Activated CD8-positive, alpha-beta T cell treated with anti-CD3 and anti-CD28 coated beads, Interleukin-2, amount 10 ng/mL, durations not matched to agents 7 days and 5 days (primary cell): ENCODE data around the gene CYFIP2. TPM values are rescaled to one million over a fixed set of nuclear protein-coding genes. Genes with fewer than 3 reads are reported as not detected.
"Not testable (repeated sequence)": the region's sequence is repeated elsewhere in the genome, so short reads cannot be mapped to it uniquely, and the experiment has no call there.

Source experiments
- ATAC-seq: fragments of 150-1000 bp; cut with Tn5 transposase; one replicate; pipeline ENCODE4 v1.10.0; 2021; ENCODE audit warnings: moderate library complexity
- CTCF ChIA-PET: fragments of 350-600 bp; sonication (Branson Sonifier 250); formaldehyde crosslinking; loops from one replicate; lab custom pipeline; 2021; ENCODE audit warnings: antibody characterized with exemption; lab: Charles Lee
- POLR2A ChIA-PET: fragments of 350-600 bp; sonication (Branson Sonifier 250); formaldehyde crosslinking; loops from one replicate; lab custom pipeline; 2021; ENCODE audit warnings: antibody characterized with exemption; lab: Charles Lee
- DNase-seq: peaks from one replicate; pipeline ENCODE4 v3.0.0-alpha.2; 2020
- H3K27ac Mint-ChIP-seq: one replicate; pipeline ENCODE4 v1.8.0; 2021; ENCODE audit warnings: mild to moderate bottlenecking, mixed read lengths
- H3K27me3 Mint-ChIP-seq: one replicate; pipeline ENCODE4 v1.8.0; 2021; ENCODE audit warnings: low read depth, mixed read lengths
- H3K36me3 Mint-ChIP-seq: one replicate; pipeline ENCODE4 v1.8.0; 2021; ENCODE audit warnings: low read depth, mixed read lengths
- H3K4me1 Mint-ChIP-seq: one replicate; pipeline ENCODE4 v1.8.0; 2021; ENCODE audit warnings: low read depth, mixed read lengths
- H3K4me3 Mint-ChIP-seq: one replicate; pipeline ENCODE4 v1.8.0; 2021; ENCODE audit warnings: mild to moderate bottlenecking, mixed read lengths
- H3K9me3 Mint-ChIP-seq: one replicate; pipeline ENCODE4 v1.8.0; 2022; ENCODE audit warnings: mixed read lengths; ENCODE audit not compliant: insufficient read depth
- total RNA-seq, 2 experiments: library from RNA; stranded (reverse); gene quantifications; one replicate each; pipeline ENCODE4 v1.2.3, GENCODE V29; 2021

CYFIP2 gene
- total RNA-seq, 2 experiments from 2014 or later = 512 to 516 TPM

DNA sequence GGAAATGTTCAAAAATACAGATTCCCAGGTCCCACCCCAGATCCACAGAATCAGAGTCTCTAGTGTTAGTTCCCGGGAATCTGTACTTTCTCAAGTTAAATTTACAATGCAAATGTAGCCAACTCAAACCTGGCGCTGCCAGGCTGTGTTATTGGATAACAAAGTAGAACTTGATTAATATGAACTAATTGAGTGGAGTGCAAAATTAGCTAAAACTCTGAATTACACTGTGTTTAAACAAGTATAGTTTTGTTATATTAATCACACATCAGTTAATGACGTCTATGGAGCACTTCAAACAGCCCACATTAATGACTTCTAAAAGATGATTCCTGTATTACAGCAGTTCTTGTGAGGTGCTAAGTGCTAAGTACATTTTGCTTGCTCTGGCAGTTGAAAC lies 32.4 kb upstream of the CYFIP2 start:
- ChIA-PET POLR2A (no interaction called here), CTCF (interaction anchor here (0.6 to 2.0 kb wide), 5 partner anchors 8 to 139 kb away, joined by 3 to 4 read pairs (median 4); no protein-coding TSS in a partner anchor)
- no peaks in the 10 kb centered on the region for H3K9me3 Mint-ChIP-seq
- ATAC-seq (no peak), DNase-seq (no peak)
- peak overlapping the region; percentile 37 for H3K27ac Mint-ChIP-seq
- H3K4me3 Mint-ChIP-seq = no peak overlapping the region
- H3K4me1 Mint-ChIP-seq = peaks cover 48% of the 10 kb centered on the region
- peaks cover 85% of the 10 kb centered on the region for H3K36me3 Mint-ChIP-seq
- H3K27me3 Mint-ChIP-seq = no peaks in the 10 kb centered on the region

- peak; percentile 20 for DNase-seq
- Mint-ChIP-seq H3K9me3 (no peaks in the 10 kb centered on the region), H3K27me3 (no peaks in the 10 kb centered on the region), H3K27ac (no peak overlapping the region), H3K4me1 (peaks cover 42% of the 10 kb centered on the region), H3K36me3 (peaks cover 90% of the 10 kb centered on the region), H3K4me3 (no peak overlapping the region)
- ChIA-PET CTCF (interaction anchor here (1.2 to 1.8 kb wide), 2 partner anchors 9 to 88 kb away, joined by 4 to 6 read pairs; no protein-coding TSS in a partner anchor), POLR2A (no interaction called here)
- no peak for ATAC-seq
Observed at GRCh38 chr5:157236423-157236822, 29.5 kb upstream of the CYFIP2 start.

DNA sequence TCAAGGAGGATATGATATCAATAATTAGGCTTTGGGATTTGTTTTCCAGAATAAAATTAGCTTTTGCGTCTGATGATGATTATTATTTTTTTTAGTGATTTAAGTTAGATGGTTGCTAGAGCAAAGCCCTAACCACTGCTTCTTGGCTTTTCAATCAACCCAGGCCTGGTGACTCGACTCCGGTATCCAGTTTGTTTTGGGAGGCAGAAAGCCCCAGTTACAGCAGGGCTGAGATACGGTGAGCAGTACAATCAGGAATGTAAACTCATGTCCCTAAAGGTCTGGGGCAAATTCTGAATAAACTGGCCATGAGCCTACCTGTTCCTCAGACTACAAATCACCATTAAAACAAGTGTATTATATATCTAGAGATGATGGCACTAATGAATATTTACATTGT lies 24.4 kb upstream of the CYFIP2 start:
- H3K27ac Mint-ChIP-seq = peak overlapping the region; percentile 30
- ChIA-PET CTCF (no interaction called here), POLR2A (no interaction called here)
- ATAC-seq = no peak
- H3K9me3 Mint-ChIP-seq = no peaks in the 10 kb centered on the region
- peaks cover 97% of the 10 kb centered on the region for H3K36me3 Mint-ChIP-seq
- no peaks in the 10 kb centered on the region for H3K27me3 Mint-ChIP-seq
- no peak for DNase-seq
- no peak overlapping the region for H3K4me3 Mint-ChIP-seq
- peaks cover 51% of the 10 kb centered on the region for H3K4me1 Mint-ChIP-seq

GRCh38 chr5:157244704-157245103 lies 21.2 kb upstream of the CYFIP2 start:
- DNase-seq, H3K27me3 Mint-ChIP-seq, H3K9me3 Mint-ChIP-seq, ATAC-seq, H3K4me3 Mint-ChIP-seq: not testable (repeated sequence)
- Mint-ChIP-seq H3K36me3 (peaks cover 97% of the 10 kb centered on the region), H3K4me1 (peaks cover 72% of the 10 kb centered on the region), H3K27ac (peak overlapping the region; percentile 56)
- ChIA-PET POLR2A (interaction anchor here (1.1 kb wide), 1 partner anchor 8 kb away, joined by 5 read pairs; no protein-coding TSS in a partner anchor), CTCF (interaction anchor here (1.0 kb wide), 1 partner anchor 10 kb away, joined by 4 read pairs; no protein-coding TSS in a partner anchor)

DNA sequence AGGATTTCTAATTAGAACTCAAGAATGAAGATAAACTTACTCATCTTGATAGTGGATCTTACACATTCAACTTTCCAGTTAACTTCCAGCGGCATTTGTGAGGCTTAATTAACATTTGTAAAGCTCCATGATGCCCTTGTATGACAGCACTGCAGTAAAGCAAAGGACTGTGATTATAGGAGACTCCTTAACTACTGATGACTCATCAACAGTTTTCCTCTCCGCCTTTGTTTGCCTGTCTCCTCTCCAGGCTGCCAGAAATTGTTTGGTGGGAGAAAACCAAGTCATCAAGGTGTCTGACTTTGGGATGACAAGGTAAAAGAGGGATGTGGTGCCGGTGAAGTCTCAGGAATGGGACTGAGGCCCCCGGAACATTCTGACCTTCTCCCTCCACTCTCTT lies 20.4 kb upstream of the CYFIP2 start:
- ChIA-PET CTCF (interaction anchor here (1.0 to 1.7 kb wide), 2 partner anchors 11 to 26 kb away, joined by 4 read pairs; no protein-coding TSS in a partner anchor), POLR2A (no interaction called here)
- no peak for DNase-seq
- H3K36me3 Mint-ChIP-seq = peaks cover 96% of the 10 kb centered on the region
- H3K9me3 Mint-ChIP-seq = no peaks in the 10 kb centered on the region
- peak overlapping the region; percentile 74 for H3K27ac Mint-ChIP-seq
- no peak for ATAC-seq
- H3K27me3 Mint-ChIP-seq = no peaks in the 10 kb centered on the region
- H3K4me3 Mint-ChIP-seq = no peak overlapping the region
- H3K4me1 Mint-ChIP-seq = peaks cover 76% of the 10 kb centered on the region

GRCh38 chr5:157245886-157246285 lies 20.0 kb upstream of the CYFIP2 start:
- no peaks in the 10 kb centered on the region for H3K9me3 Mint-ChIP-seq
- H3K4me1 Mint-ChIP-seq = peaks cover 80% of the 10 kb centered on the region
- H3K27ac Mint-ChIP-seq = peak overlapping the region; percentile 74
- H3K36me3 Mint-ChIP-seq = peaks cover 96% of the 10 kb centered on the region
- no peak overlapping the region for H3K4me3 Mint-ChIP-seq
- ATAC-seq = no peak
- ChIA-PET POLR2A (interaction anchor here (1.4 kb wide), 1 partner anchor 22 kb away, joined by 3 read pairs; no protein-coding TSS in a partner anchor), CTCF (interaction anchor here (0.9 to 1.7 kb wide), 5 partner anchors 12 to 98 kb away, joined by 3 to 8 read pairs (median 4); no protein-coding TSS in a partner anchor)
- H3K27me3 Mint-ChIP-seq = no peaks in the 10 kb centered on the region
- DNase-seq = peak; percentile 19

DNA sequence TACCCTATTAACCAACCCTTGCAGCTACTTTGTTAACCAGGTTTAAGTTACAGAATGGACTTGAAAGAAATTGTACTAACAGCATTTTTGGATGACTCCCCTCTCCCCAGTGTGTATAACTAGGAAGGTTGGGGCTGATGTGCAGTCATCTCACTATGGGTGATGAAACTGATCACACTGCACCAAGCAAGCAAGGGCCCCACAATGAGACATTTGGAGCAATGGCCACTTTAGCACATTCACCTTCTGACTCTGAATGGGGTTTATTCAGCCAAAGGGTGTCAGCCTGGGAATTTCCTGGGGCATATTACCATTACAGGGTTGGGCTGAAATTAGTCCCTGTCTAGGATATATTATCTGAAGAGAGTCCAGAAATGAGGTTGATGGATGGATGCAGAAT lies 18.7 kb upstream of the CYFIP2 start:
- ChIA-PET CTCF (interaction anchor here (1.3 to 1.4 kb wide), 2 partner anchors 17 to 98 kb away, joined by 3 to 8 read pairs; no protein-coding TSS in a partner anchor), POLR2A (interaction anchor here (0.5 to 1.4 kb wide), 2 partner anchors 11 to 21 kb away, joined by 3 to 5 read pairs; no protein-coding TSS in a partner anchor)
- Mint-ChIP-seq H3K36me3 (peaks cover 96% of the 10 kb centered on the region), H3K4me1 (peaks cover 89% of the 10 kb centered on the region), H3K27ac (peak overlapping the region; percentile 92), H3K4me3 (peak overlapping the region; percentile 34), H3K27me3 (no peaks in the 10 kb centered on the region), H3K9me3 (no peaks in the 10 kb centered on the region)
- ATAC-seq (no peak), DNase-seq (peak; percentile 23)

DNA sequence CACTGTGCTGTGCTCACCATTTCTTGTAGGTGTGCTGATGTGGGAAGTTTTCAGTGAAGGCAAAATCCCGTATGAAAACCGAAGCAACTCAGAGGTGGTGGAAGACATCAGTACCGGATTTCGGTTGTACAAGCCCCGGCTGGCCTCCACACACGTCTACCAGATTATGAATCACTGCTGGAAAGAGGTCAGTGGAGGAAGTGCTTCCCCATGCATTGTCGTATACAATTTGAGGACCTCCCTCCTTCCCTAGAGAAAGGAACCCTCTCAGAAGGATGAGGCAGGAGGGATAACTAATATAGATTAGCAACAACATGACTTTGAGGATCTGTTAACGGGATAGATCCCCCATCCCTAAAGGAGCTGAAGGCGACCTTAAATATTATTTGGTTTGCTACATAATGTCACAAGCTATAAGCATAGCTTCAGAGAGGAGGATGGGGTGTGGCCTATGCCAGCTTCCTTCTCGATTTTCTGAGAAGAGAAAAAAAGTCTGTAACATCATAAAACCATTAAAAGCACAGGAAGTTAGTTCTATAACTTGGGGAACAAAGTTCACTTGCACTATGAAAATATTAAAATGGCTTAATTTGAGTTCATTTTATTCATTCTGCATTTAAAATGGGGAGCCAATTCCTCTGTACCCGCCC lies 17.0 kb upstream of the CYFIP2 start:
- Mint-ChIP-seq H3K4me1 (peaks cover 95% of the 10 kb centered on the region), H3K27ac (peak overlapping the region; percentile 92), H3K27me3 (no peaks in the 10 kb centered on the region), H3K9me3 (no peaks in the 10 kb centered on the region), H3K4me3 (peak overlapping the region; percentile 55), H3K36me3 (peaks cover 97% of the 10 kb centered on the region)
- ChIA-PET POLR2A (interaction anchor here (0.5 to 2.8 kb wide), 14 partner anchors 7 to 107 kb away, joined by 3 to 14 read pairs (median 3); partner anchors contain the start of genes CYFIP2 and MED7), CTCF (interaction anchor here (1.0 to 2.6 kb wide), 10 partner anchors 18 to 100 kb away, joined by 3 to 19 read pairs (median 3); no protein-coding TSS in a partner anchor)
- ATAC-seq (peak; percentile 14), DNase-seq (peak; percentile 78)

DNA sequence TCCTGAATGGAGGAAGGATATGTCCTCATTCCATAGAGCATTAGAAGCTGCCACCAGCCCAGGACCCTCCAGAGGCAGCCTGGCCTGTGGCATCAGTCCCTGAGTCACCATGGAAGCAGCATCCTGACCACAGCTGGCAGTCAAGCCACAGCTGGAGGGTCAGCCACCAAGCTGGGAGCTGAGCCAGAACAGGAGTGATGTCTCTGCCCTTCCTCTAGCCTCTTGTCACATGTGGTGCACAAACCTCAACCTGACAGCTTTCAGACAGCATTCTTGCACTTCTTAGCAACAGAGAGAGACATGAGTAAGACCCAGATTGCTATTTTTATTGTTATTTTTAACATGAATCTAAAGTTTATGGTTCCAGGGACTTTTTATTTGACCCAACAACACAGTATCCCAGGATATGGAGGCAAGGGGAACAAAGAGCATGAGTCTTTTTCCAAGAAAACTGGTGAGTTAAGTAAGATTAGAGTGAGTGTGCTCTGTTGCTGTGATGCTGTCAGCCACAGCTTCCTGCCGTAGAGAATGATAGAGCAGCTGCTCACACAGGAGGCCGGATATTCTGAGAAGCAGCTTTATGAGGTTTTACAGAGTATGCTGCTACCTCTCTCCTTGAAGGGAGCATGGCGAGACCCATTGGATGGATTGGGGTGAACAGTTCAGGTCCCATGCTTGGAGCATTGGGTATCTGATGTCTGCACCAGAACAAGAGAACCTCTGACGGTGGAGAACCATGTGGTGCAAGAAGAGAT lies 13.0 kb upstream of the CYFIP2 start:
- POLR2A ChIA-PET = interaction anchor here (0.9 to 4.3 kb wide), 17 partner anchors 8 to 110 kb away, joined by 3 to 50 read pairs (median 4); partner anchors contain the start of genes CYFIP2, ITK and MED7
- peaks cover 98% of the 10 kb centered on the region for H3K36me3 Mint-ChIP-seq
- H3K4me3 Mint-ChIP-seq = peak overlapping the region; percentile 54
- ATAC-seq (peak; percentile 86), DNase-seq (peak; percentile 91)
- H3K9me3 Mint-ChIP-seq = no peaks in the 10 kb centered on the region
- CTCF ChIA-PET = interaction anchor here (0.9 to 6.9 kb wide), 27 partner anchors 11 to 490 kb away, joined by 3 to 59 read pairs (median 5); partner anchors contain the start of genes CYFIP2, LSM11 and MED7
- H3K4me1 Mint-ChIP-seq = peaks cover 99% of the 10 kb centered on the region
- no peaks in the 10 kb centered on the region for H3K27me3 Mint-ChIP-seq
- H3K27ac Mint-ChIP-seq = peak overlapping the region; percentile 94

GRCh38 chr5:157253547-157253946 lies 12.4 kb upstream of the CYFIP2 start:
- CTCF ChIA-PET = interaction anchor here (0.7 to 6.9 kb wide), 33 partner anchors 10 to 489 kb away, joined by 3 to 59 read pairs (median 4); partner anchors contain the start of genes CYFIP2, LSM11 and MED7
- Mint-ChIP-seq H3K36me3 (peaks cover 93% of the 10 kb centered on the region), H3K27ac (peak overlapping the region; percentile 94), H3K4me3 (peak overlapping the region; percentile 54), H3K9me3 (no peaks in the 10 kb centered on the region), H3K4me1 (peaks cover 95% of the 10 kb centered on the region), H3K27me3 (no peaks in the 10 kb centered on the region)
- ATAC-seq (no peak), DNase-seq (no peak)
- POLR2A ChIA-PET = interaction anchor here (0.9 to 4.3 kb wide), 15 partner anchors 9 to 110 kb away, joined by 3 to 50 read pairs (median 4); partner anchors contain the start of genes CYFIP2, ITK and MED7

DNA sequence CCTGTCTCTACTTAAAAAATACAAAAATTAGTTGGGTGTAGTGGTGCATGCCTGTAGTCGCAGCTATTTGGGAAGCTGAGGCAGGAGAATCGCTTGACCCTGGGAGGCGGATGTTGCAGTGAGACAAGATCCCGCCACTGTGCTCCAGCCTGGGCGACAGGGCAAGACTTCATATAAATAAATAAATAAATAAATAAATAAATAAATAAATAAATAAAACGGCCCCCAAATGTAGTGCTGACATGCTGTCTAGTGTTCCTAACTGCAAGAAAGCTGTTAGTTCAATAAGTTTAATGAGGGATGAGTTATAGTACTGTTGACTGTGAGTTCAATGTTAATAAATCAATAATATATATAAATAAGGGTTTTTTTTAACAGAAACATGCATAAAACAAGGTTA lies 7.5 kb upstream of the CYFIP2 start:
- CTCF ChIA-PET = interaction anchor here (1.0 to 1.5 kb wide), 3 partner anchors 9 to 109 kb away, joined by 3 to 5 read pairs (median 3); no protein-coding TSS in a partner anchor
- Mint-ChIP-seq H3K4me1 (peaks cover 76% of the 10 kb centered on the region), H3K27me3 (no peaks in the 10 kb centered on the region), H3K27ac (no peak overlapping the region), H3K9me3 (no peaks in the 10 kb centered on the region), H3K4me3 (no peak overlapping the region), H3K36me3 (peaks cover 49% of the 10 kb centered on the region)
- POLR2A ChIA-PET = interaction anchor here (0.6 kb wide), 1 partner anchor 11 kb away, joined by 5 read pairs; no protein-coding TSS in a partner anchor
- DNase-seq (no peak), ATAC-seq (no peak)
